Activated CD8-positive, alpha-beta T cell treated with anti-CD3 and anti-CD28 coated beads for 36 hours (primary cell): ENCODE data around the gene TIMM44. TPM values are rescaled to one million over a fixed set of nuclear protein-coding genes. Genes with fewer than 3 reads are reported as not detected.
A peak's percentile ranks its signal among the peaks of the same experiment; 100 is the strongest.
"Not testable (repeated sequence)": the region's sequence is repeated elsewhere in the genome, so short reads cannot be mapped to it uniquely, and the experiment has no call there.

ENCODE experiments used
- ATAC-seq: fragments of 200-7000 bp; cut with Tn5 transposase; one replicate; pipeline ENCODE4 v1.10.0; 2021; ENCODE audit warnings: mild to moderate bottlenecking, moderate library complexity
- CTCF ChIA-PET: fragments of 350-600 bp; sonication (Branson Sonifier 250); formaldehyde crosslinking; loops from one replicate; lab custom pipeline; 2021; ENCODE audit warnings: antibody characterized with exemption; lab: Charles Lee
- POLR2A ChIA-PET: fragments of 350-600 bp; sonication (Branson Sonifier 250); formaldehyde crosslinking; loops from one replicate; lab custom pipeline; 2021; ENCODE audit warnings: antibody characterized with exemption; lab: Charles Lee
- DNase-seq: peaks from one replicate; pipeline ENCODE4 v3.0.0-alpha.2; 2020
- H3K27ac Mint-ChIP-seq: one replicate; pipeline ENCODE4 v1.8.0; 2021; ENCODE audit warnings: mild to moderate bottlenecking, mixed read lengths
- H3K27me3 Mint-ChIP-seq: one replicate; pipeline ENCODE4 v1.8.0; 2021; ENCODE audit warnings: mixed read lengths
- H3K36me3 Mint-ChIP-seq: one replicate; pipeline ENCODE4 v1.8.0; 2021; ENCODE audit warnings: low read depth, mixed read lengths
- H3K4me1 Mint-ChIP-seq: one replicate; pipeline ENCODE4 v1.8.0; 2021; ENCODE audit warnings: low read depth, mixed read lengths
- H3K4me3 Mint-ChIP-seq: one replicate; pipeline ENCODE4 v1.8.0; 2021; ENCODE audit warnings: mild to moderate bottlenecking, moderate library complexity, mixed read lengths
- H3K9me3 Mint-ChIP-seq: one replicate; pipeline ENCODE4 v1.8.0; 2021; ENCODE audit warnings: mixed read lengths
- intact Hi-C: fragments of 100-400 bp; cut with micrococcal nuclease; formaldehyde crosslinking; loops from one replicate; pipeline ENCODE4 v1.10.0; 2022
- total RNA-seq, 2 experiments: library from RNA; stranded (reverse); gene quantifications; one replicate each; pipeline ENCODE4 v1.2.3, GENCODE V29; 2021
- TF ChIP-seq, protein P1 (sequence below): fragments of 200-600 bp; IDR thresholded peaks from one replicate; pipeline ENCODE4 v1.8.0; 2022; ENCODE audit warnings: antibody characterized with exemption, mild to moderate bottlenecking

Gene TIMM44
- total RNA-seq, 2 experiments from 2014 or later = 92.3 to 95.5 TPM

DNA sequence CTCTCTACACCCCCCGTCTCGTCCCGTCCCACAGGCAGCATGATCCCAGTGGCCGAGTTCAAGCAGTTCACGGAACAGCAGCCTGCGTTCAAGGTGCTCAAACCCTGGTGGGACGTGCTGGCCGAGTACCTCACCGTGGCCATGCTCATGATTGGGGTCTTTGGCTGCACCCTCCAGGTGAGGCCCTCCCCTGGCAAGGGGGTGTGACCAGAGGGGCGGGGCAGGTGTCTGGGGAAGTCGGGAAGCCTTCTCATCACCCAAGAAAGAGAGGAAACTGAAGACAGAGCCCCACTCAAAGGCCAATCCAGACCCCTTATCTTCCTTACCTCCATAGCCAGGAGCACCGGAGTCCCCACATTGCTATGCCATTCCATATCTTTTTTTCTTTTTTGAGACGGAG is 47.9 kb downstream of the TIMM44 start:
- Mint-ChIP-seq H3K36me3 (no peaks in the 10 kb centered on the region), H3K27ac (no peak overlapping the region), H3K4me3 (no peak overlapping the region), H3K4me1 (peaks cover 6% of the 10 kb centered on the region), H3K27me3 (peaks cover 3% of the 10 kb centered on the region), H3K9me3 (no peaks in the 10 kb centered on the region)
- intact Hi-C loops = no loop called here
- POLR2A ChIA-PET = no interaction called here
- DNase-seq = no peak
- CTCF ChIA-PET = no interaction called here
- ATAC-seq = no peak
- TF ChIP-seq, protein P1, sequence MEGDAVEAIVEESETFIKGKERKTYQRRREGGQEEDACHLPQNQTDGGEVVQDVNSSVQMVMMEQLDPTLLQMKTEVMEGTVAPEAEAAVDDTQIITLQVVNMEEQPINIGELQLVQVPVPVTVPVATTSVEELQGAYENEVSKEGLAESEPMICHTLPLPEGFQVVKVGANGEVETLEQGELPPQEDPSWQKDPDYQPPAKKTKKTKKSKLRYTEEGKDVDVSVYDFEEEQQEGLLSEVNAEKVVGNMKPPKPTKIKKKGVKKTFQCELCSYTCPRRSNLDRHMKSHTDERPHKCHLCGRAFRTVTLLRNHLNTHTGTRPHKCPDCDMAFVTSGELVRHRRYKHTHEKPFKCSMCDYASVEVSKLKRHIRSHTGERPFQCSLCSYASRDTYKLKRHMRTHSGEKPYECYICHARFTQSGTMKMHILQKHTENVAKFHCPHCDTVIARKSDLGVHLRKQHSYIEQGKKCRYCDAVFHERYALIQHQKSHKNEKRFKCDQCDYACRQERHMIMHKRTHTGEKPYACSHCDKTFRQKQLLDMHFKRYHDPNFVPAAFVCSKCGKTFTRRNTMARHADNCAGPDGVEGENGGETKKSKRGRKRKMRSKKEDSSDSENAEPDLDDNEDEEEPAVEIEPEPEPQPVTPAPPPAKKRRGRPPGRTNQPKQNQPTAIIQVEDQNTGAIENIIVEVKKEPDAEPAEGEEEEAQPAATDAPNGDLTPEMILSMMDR = no peak

DNA sequence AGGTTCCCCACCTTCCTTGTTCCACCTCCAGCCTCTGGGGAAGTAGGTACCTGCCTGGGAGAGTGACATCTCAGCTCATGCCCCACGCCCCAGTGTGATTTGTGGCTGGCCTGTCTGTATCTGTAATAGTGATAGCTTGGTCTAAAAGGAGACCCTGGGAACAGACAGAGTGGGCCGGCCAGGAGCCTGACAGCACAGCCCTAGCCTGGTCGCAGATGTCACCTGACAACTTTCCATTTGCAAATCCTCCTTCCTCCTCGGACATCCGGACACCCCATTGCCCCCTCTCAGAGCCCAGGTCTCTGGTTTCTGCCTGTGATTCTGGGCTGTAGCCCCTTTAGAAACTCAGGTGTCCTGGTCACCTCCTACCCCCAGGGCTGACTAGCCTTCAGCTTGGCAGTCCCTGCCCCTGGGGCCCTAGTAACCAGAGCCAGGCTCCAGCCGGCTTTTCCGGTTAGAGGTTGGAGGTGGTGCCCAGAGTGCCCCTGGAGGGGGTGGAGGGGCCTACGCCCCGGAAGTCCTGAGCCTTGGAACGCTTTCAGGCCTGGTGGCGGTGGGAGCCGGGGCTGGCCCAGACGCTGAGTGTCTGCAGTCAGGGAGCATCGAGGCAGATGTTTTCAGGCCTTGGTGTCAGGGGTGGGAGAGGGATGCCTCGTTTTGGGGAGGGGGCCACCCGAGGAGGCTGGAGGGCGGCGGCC is 48.7 kb downstream of the TIMM44 start:
- Mint-ChIP-seq H3K27ac (no peak overlapping the region), H3K27me3 (peaks cover 6% of the 10 kb centered on the region), H3K4me1 (peaks cover 6% of the 10 kb centered on the region), H3K36me3 (no peaks in the 10 kb centered on the region), H3K4me3 (no peak overlapping the region), H3K9me3 (no peaks in the 10 kb centered on the region)
- intact Hi-C loops = no loop called here
- no peak for DNase-seq
- CTCF ChIA-PET = interaction anchor here (1.0 kb wide), 1 partner anchor 26 kb away, joined by 3 read pairs; no protein-coding TSS in a partner anchor
- POLR2A ChIA-PET = no interaction called here
- ATAC-seq = no peak
- TF ChIP-seq, protein P1 = no peak

DNA sequence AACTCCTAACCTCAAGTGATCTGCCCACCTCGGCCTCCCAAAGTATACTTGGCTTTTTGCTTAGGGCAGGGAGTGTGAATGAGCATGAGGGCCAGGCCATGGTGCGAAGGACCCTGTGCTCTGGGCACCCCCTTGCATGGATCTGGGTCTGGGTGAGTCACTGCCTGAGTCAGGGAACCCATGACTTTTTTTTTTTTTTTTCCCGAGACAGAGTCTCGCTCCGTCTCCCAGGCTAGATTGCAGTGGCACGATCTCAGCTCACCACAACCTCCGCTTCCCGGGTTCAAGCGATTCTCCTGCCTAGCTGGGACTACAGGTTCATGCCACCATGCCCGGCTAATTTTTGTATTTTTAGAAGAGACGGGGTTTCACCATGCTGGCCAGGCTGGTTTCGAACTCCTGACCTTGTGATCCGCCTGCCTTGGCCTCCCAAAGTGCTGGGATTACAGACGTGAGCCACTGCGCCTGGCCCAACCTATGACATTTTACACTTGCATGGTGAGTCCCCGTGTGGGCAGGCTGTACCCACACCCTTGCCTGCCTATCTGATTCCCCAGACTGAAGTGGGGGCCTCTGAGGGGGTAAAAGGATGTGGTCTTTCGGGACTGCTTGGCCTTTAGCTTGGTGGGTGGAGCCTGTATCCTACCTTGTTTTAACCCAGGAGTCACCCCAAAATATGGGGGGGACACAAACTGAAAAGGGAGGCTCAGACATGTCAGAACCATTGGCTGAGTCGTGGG is 49.9 kb downstream of the TIMM44 start:
- H3K27ac Mint-ChIP-seq, H3K4me1 Mint-ChIP-seq, POLR2A ChIA-PET, H3K4me3 Mint-ChIP-seq, H3K36me3 Mint-ChIP-seq, intact Hi-C loops, H3K9me3 Mint-ChIP-seq: not testable (repeated sequence)
- DNase-seq (peak; percentile 57), ATAC-seq (peak; percentile 86)
- CTCF ChIA-PET = interaction anchor here (1.0 kb wide), 1 partner anchor 25 kb away, joined by 3 read pairs; no protein-coding TSS in a partner anchor
- H3K27me3 Mint-ChIP-seq = peaks cover 10% of the 10 kb centered on the region

DNA sequence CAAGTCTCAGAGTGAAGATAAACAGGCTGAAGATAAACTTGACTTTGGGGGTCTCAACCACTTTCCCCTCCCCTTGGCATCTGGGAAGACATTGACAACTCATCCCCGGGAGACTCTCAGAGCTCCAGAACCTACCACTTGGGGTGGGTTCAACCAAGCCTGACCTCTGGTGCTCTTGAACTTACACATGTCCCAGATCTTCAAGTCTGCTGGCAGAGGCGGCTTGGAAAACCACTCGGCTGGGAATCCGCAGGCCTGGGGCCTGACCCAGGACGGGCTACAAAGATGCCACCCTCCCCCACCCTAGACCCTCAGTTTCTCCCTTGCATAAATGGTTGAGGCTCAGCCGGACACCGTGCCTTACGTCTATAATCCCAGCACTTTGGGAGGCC is 54.6 kb downstream of the TIMM44 start:
- Mint-ChIP-seq H3K4me3 (no peak overlapping the region), H3K4me1 (peaks cover 3% of the 10 kb centered on the region), H3K27ac (no peak overlapping the region), H3K36me3 (no peaks in the 10 kb centered on the region), H3K27me3 (peaks cover 12% of the 10 kb centered on the region), H3K9me3 (no peaks in the 10 kb centered on the region)
- CTCF ChIA-PET = no interaction called here
- TF ChIP-seq, protein P1 = no peak
- intact Hi-C loops = no loop called here
- ATAC-seq = no peak
- POLR2A ChIA-PET = interaction anchor here (0.9 kb wide), 1 partner anchor 31 kb away, joined by 3 read pairs; the partner anchor contains the start of gene SNAPC2
- DNase-seq = no peak

DNA sequence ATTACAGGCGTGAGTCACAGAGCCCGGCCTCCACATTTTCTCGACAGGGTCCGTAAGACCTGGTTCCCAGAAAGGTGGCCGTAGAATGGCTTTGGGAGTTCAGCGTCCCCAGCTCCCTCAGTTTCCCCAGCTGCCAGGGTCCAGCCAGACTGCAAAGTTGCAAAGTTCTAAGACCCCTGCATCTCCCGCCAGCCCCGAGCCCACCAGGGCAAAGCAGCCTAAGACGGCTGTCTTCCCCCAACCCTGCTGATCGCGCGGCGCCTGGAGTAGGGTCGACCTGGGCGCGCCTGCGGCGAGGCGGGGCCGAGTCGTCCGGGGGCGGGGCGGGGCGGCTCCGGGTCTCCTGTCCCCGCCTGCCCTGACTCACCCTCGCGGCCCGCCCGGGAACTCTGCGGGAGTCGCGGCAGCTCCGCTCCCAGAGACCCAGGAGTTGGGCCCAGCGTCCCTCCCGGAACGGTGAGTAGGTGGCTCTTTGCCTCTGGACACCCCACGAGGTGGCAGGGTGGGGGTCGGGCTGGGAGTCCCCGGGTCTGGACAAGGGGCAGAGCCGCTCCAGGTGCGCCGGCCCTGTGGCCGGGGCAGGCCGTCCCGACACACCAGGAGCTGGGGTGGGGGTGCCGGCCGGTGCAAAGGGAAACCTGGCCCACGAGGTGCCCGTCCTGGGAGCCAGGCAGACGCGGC is 55.2 kb downstream of the TIMM44 start, which contains the start of gene LRRC8E:
TSS of gene LRRC8E (plus strand) at position 366 of the 681 bp plus-strand sequence. CDS start 7,094 bp downstream, outside the sequence.
- ATAC-seq = peak; percentile 89
- no peaks in the 10 kb centered on the region for H3K9me3 Mint-ChIP-seq
- intact Hi-C loops = no loop called here
- no peak within 1 kb of the TSS for H3K27ac Mint-ChIP-seq
- H3K4me3 Mint-ChIP-seq = no peak within 1 kb of the TSS
- H3K27me3 Mint-ChIP-seq = peaks cover 12% of the 10 kb centered on the region
- peaks cover 2% of the 10 kb centered on the region for H3K4me1 Mint-ChIP-seq
- TF ChIP-seq, protein P1 = no peak
- POLR2A ChIA-PET = interaction anchor here (0.6 to 1.9 kb wide), 2 partner anchors 11 to 12 kb away, joined by 3 to 5 read pairs; no protein-coding TSS in a partner anchor
- no peaks in the 10 kb centered on the region for H3K36me3 Mint-ChIP-seq
- CTCF ChIA-PET = interaction anchor here (1.6 kb wide), 1 partner anchor 19 kb away, joined by 4 read pairs; no protein-coding TSS in a partner anchor
- peak; percentile 49 for DNase-seq
